ENCODE measurements around the gene POMC.

DNA sequence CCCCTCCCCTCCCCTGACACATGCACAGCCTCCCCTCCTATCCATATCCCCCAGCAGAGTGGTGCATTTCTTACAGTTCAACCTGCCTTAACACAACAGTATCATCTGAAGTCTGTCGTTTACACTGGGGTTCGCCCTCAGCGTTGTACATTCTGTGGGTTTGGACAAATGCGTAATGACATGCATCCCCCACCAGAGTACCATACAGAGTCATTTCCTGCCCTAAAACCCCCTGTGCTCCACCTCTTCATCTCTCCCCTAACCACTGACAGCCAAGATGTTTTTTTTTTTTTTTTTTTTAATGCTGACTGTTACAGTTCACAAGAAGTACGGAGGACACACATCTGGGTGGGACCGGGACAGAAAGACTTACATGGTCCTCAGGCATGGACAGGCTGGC lies 22.6 kb downstream of the POMC start:
- TF ChIP-seq, protein P1, sequence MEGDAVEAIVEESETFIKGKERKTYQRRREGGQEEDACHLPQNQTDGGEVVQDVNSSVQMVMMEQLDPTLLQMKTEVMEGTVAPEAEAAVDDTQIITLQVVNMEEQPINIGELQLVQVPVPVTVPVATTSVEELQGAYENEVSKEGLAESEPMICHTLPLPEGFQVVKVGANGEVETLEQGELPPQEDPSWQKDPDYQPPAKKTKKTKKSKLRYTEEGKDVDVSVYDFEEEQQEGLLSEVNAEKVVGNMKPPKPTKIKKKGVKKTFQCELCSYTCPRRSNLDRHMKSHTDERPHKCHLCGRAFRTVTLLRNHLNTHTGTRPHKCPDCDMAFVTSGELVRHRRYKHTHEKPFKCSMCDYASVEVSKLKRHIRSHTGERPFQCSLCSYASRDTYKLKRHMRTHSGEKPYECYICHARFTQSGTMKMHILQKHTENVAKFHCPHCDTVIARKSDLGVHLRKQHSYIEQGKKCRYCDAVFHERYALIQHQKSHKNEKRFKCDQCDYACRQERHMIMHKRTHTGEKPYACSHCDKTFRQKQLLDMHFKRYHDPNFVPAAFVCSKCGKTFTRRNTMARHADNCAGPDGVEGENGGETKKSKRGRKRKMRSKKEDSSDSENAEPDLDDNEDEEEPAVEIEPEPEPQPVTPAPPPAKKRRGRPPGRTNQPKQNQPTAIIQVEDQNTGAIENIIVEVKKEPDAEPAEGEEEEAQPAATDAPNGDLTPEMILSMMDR (IDR thresholded peaks at IDR 0.05; ENCODE audit: low read length) = no peak
- TF ChIP-seq EZH2 (IDR thresholded peaks at IDR 0.05; ENCODE audit: borderline replicate concordance, low read length) = no peak

Measured in OCI-LY1 (cell line).